Natural killer cell (primary cell): ENCODE data around the gene FOXP1. TPM values are rescaled to one million over a fixed set of nuclear protein-coding genes. Genes with fewer than 3 reads are reported as not detected.

ENCODE experiments used
- ATAC-seq, 3 donors: fragments of 150-1000 bp in 2 of 3; fragments of 200-7000 bp in 1 of 3; cut with Tn5 transposase; 1 replicate in 1 of 3; 2 replicates in 2 of 3; pipeline ENCODE4 v1.10.0; 2021; ENCODE audit warnings: mild to moderate bottlenecking in 2 of 3, moderate library complexity in 2 of 3
- DNase-seq, 2 donors: peaks; one replicate each; pipeline versions ENCODE4 v3.0.0 to v3.0.0-alpha.2; 2013 to 2021; ENCODE audit warnings: mixed read lengths in 1 of 2
- H3K27ac ChIP-seq: one replicate; pipeline ENCODE4 v1.5.1; 2013; ENCODE audit warnings: mild to moderate bottlenecking, low read length
- H3K27me3 ChIP-seq: one replicate; pipeline ENCODE4 v1.6.1; 2013; ENCODE audit warnings: low read length; ENCODE audit not compliant: control insufficient read depth, insufficient read depth
- H3K36me3 ChIP-seq: one replicate; pipeline ENCODE4 v1.6.1; 2013; ENCODE audit warnings: low read length; ENCODE audit not compliant: control insufficient read depth, insufficient read depth
- H3K4me1 ChIP-seq: one replicate; pipeline ENCODE4 v1.6.1; 2013; ENCODE audit warnings: low read length; ENCODE audit not compliant: control insufficient read depth, insufficient read depth
- H3K4me3 ChIP-seq: one replicate; pipeline ENCODE4 v1.5.1; 2013; ENCODE audit warnings: low read length
- H3K9me3 ChIP-seq: one replicate; pipeline ENCODE4 v1.6.1; 2013; ENCODE audit warnings: low read length; ENCODE audit not compliant: control insufficient read depth, insufficient read depth
- H3K27ac Mint-ChIP-seq, 2 donors: one replicate each; pipeline ENCODE4 v1.8.0; 2022; ENCODE audit warnings: mild to moderate bottlenecking in 2 of 2, mixed read lengths in 2 of 2, moderate library complexity in 1 of 2
- H3K27me3 Mint-ChIP-seq, 2 donors: one replicate each; pipeline ENCODE4 v1.8.0; 2022; ENCODE audit warnings: low read depth in 2 of 2, mixed read lengths in 2 of 2
- H3K36me3 Mint-ChIP-seq: one replicate; pipeline ENCODE4 v1.8.0; 2022; ENCODE audit warnings: mixed read lengths
- H3K4me1 Mint-ChIP-seq, 2 donors: one replicate each; pipeline ENCODE4 v1.8.0; 2022; ENCODE audit warnings: mixed read lengths in 2 of 2
- H3K4me3 Mint-ChIP-seq: one replicate; pipeline ENCODE4 v1.8.0; 2022; ENCODE audit warnings: mild to moderate bottlenecking, moderate library complexity, mixed read lengths
- H3K9me3 Mint-ChIP-seq, 2 donors: one replicate each; pipeline ENCODE4 v1.8.0; 2022; ENCODE audit warnings: mixed read lengths in 2 of 2
- CTCF ChIP-seq: fragments of 200-600 bp; IDR thresholded peaks from one replicate; pipeline ENCODE4 v1.8.0; 2022; ENCODE audit warnings: antibody characterized with exemption
- WGBS: methylation state at CpG from one replicate; pipeline ENCODE4 v1.1.7; 2013; ENCODE audit warnings: missing lambda C conversion rate; ENCODE audit not compliant: insufficient coverage; 5-methylcytosine and 5-hydroxymethylcytosine counted together
- intact Hi-C: fragments of 100-400 bp; cut with micrococcal nuclease; formaldehyde crosslinking; loops from one replicate; pipeline ENCODE4 v1.14.2; 2022
- total RNA-seq, 4 donors: library from RNA; stranded (reverse); fragments of 120-200 nt in 1 of 4; gene quantifications; one replicate each; pipeline versions ENCODE4 v1.2.3 to v1.2.4, GENCODE V29; 2013 to 2022

The FOXP1 gene
- total RNA-seq, 3 donors from 2014 or later (not counting 1 experiment from before 2014, with no cell fraction given): 166 to 185 (median 166) TPM

GRCh38 chr3:71104556-71104955 lies 479.0 kb downstream of the FOXP1 start:
- Mint-ChIP-seq H3K36me3 (no peaks in the 10 kb centered on the region), H3K27ac (peak overlapping the region; percentile 31 to 47), H3K4me3 (no peak overlapping the region), H3K9me3 (no peaks in the 10 kb centered on the region), H3K4me1 (peaks cover 82 to 89% of the 10 kb centered on the region in 2 donors), H3K27me3 (no peaks in the 10 kb centered on the region)
- H3K4me3 ChIP-seq: no peak overlapping the region
- H3K9me3 ChIP-seq: no peaks in the 10 kb centered on the region
- peaks cover 22% of the 10 kb centered on the region for H3K36me3 ChIP-seq
- no peak overlapping the region for H3K27ac ChIP-seq
- DNase-seq (no peak), ATAC-seq (no peak)
- intact Hi-C loops: no loop called here
- WGBS: 100% methylated on average over 3 of the region's 3 CpGs
- no peaks in the 10 kb centered on the region for H3K27me3 ChIP-seq
- peaks cover 19% of the 10 kb centered on the region for H3K4me1 ChIP-seq
- TF ChIP-seq CTCF: no peak

DNA sequence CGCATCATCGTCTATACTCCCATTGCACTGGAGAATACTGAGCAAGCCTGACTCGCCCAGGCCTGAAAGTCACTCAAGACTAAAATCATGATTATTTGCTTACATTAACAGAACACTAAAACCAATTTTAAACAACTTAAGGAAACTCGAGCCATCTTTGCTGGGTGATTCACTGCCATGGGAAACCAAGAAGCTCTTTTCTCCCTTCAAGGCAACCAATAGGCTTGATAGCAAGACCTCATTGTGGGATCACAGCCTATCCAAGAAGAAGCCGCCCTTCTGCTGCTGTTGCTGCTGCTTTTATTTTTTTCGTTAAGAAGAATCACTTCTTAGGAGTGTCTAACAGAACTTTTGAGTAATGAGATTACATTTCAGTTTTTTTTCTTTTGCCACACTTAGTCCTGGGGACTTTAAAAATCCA lies 479.4 kb downstream of the FOXP1 start:
- no peak for TF ChIP-seq CTCF
- intact Hi-C loops: no loop called here
- no peaks in the 10 kb centered on the region for H3K36me3 Mint-ChIP-seq
- Histone ChIP-seq H3K36me3 (peaks cover 19% of the 10 kb centered on the region), H3K27me3 (no peaks in the 10 kb centered on the region), H3K27ac (no peak overlapping the region), H3K4me1 (peaks cover 16% of the 10 kb centered on the region), H3K4me3 (no peak overlapping the region), H3K9me3 (no peaks in the 10 kb centered on the region)
- DNase-seq: no peak
- peaks cover 82 to 89% of the 10 kb centered on the region in 2 donors for H3K4me1 Mint-ChIP-seq
- H3K27me3 Mint-ChIP-seq: no peaks in the 10 kb centered on the region
- peak overlapping the region in 1 of 2 donors; percentile 47 for H3K27ac Mint-ChIP-seq
- H3K9me3 Mint-ChIP-seq: no peaks in the 10 kb centered on the region
- H3K4me3 Mint-ChIP-seq: no peak overlapping the region
- no peak for ATAC-seq
- 88% methylated on average over 6 of the region's 6 CpGs for WGBS

- no peaks in the 10 kb centered on the region for H3K36me3 Mint-ChIP-seq
- Histone ChIP-seq H3K4me1 (peaks cover 16% of the 10 kb centered on the region), H3K4me3 (no peak overlapping the region), H3K36me3 (peaks cover 19% of the 10 kb centered on the region), H3K9me3 (no peaks in the 10 kb centered on the region), H3K27me3 (no peaks in the 10 kb centered on the region), H3K27ac (no peak overlapping the region)
- no peaks in the 10 kb centered on the region for H3K9me3 Mint-ChIP-seq
- TF ChIP-seq CTCF: no peak
- H3K27me3 Mint-ChIP-seq: no peaks in the 10 kb centered on the region
- ATAC-seq (no peak), DNase-seq (no peak)
- H3K4me1 Mint-ChIP-seq: peaks cover 86% of the 10 kb centered on the region in 2 donors
- peak overlapping the region; percentile 35 to 63 for H3K27ac Mint-ChIP-seq
- intact Hi-C loops: no loop called here
- H3K4me3 Mint-ChIP-seq: no peak overlapping the region
- WGBS: 59% methylated on average over 9 of the region's 9 CpGs
These were observed 480.1 kb downstream of the FOXP1 start for GRCh38 chr3:71103430-71103921.
